ENCODE measurements around the gene UNC119B. TPM values are rescaled to one million over a fixed set of nuclear protein-coding genes. Genes with fewer than 3 reads are reported as not detected.

UNC119B gene
- total RNA-seq, 1 donor = 23.2 TPM

DNA sequence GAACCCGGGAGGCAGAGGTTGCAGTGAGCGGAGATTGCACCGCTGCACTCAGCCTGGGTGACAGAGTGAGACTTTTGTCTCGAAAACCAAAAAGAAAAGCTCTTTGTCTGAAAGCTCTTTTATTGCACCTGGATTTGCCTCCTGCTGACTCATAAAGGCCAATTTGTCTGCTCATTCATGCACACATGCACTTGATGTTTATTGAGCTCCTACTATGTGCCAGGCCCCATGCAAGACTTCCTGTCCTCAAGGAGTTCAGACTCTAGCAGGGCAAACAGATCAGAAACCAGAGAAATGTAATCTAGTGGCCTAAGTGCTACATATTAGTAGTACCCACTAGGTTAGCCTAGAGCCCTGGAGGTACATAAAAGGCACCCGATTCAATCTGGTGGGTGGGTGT is 39.6 kb upstream of the UNC119B start:
- no peaks in the 10 kb centered on the region for H3K79me2 ChIP-seq (ENCODE audit: insufficient read depth, low read length)
- no peaks in the 10 kb centered on the region for H3K4me1 ChIP-seq (ENCODE audit: insufficient read depth, low read length)
- H2AFZ ChIP-seq (ENCODE audit: low read length) = no peak overlapping the region
- H3K9me3 ChIP-seq (ENCODE audit: low read depth, low read length) = no peaks in the 10 kb centered on the region
- no peak for DNase-seq (ENCODE audit: insufficient read length, low spot score, missing footprints)
- H3K36me3 ChIP-seq (ENCODE audit: insufficient read depth, low read length) = no peaks in the 10 kb centered on the region
- H3K27ac ChIP-seq (ENCODE audit: low read depth, low read length) = no peak overlapping the region
- TF ChIP-seq, protein P1, sequence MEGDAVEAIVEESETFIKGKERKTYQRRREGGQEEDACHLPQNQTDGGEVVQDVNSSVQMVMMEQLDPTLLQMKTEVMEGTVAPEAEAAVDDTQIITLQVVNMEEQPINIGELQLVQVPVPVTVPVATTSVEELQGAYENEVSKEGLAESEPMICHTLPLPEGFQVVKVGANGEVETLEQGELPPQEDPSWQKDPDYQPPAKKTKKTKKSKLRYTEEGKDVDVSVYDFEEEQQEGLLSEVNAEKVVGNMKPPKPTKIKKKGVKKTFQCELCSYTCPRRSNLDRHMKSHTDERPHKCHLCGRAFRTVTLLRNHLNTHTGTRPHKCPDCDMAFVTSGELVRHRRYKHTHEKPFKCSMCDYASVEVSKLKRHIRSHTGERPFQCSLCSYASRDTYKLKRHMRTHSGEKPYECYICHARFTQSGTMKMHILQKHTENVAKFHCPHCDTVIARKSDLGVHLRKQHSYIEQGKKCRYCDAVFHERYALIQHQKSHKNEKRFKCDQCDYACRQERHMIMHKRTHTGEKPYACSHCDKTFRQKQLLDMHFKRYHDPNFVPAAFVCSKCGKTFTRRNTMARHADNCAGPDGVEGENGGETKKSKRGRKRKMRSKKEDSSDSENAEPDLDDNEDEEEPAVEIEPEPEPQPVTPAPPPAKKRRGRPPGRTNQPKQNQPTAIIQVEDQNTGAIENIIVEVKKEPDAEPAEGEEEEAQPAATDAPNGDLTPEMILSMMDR (IDR thresholded peaks at IDR 0.05; ENCODE audit: extremely low read depth, low read depth, low read length) = no peak
- H4K20me1 ChIP-seq (ENCODE audit: insufficient read depth, low read length) = no peaks in the 10 kb centered on the region
- H3K4me2 ChIP-seq (ENCODE audit: insufficient read depth, low read length) = no peak overlapping the region
- no peak overlapping the region for H3K4me3 ChIP-seq (ENCODE audit: insufficient read depth, low read length)
- peaks cover 6% of the 10 kb centered on the region for H3K27me3 ChIP-seq (ENCODE audit: insufficient read depth, low read length)

DNA sequence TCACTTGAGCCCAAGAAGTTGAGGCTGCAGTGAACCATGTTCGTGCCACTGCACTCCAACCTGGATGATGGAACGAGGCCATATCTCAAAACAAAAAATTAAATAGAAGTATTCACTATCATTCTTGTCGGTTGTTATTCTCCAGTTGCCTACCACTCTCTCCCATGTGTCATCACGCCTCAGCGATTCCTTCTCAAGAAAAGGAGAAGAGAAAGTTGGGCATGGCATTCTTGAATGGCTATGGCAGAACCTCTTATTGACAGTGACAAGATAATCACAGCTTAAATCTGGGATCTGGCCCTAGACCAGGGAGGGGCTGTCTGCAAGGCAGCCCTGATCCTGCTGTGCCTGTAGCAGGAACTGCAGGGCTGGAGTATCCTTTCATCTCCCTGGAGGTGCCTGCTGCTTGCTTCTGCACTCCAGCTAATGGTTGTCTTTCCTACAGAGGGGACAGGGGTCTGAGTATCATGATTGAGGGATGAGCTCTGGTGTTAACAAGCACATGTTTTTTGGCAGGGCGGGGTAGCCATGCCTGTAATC is 36.1 kb upstream of the UNC119B start:
- TF ChIP-seq, protein P1 (IDR thresholded peaks at IDR 0.05; ENCODE audit: extremely low read depth, low read depth, low read length) = no peak
- H3K4me3 ChIP-seq (ENCODE audit: insufficient read depth, low read length) = no peak overlapping the region

DNA sequence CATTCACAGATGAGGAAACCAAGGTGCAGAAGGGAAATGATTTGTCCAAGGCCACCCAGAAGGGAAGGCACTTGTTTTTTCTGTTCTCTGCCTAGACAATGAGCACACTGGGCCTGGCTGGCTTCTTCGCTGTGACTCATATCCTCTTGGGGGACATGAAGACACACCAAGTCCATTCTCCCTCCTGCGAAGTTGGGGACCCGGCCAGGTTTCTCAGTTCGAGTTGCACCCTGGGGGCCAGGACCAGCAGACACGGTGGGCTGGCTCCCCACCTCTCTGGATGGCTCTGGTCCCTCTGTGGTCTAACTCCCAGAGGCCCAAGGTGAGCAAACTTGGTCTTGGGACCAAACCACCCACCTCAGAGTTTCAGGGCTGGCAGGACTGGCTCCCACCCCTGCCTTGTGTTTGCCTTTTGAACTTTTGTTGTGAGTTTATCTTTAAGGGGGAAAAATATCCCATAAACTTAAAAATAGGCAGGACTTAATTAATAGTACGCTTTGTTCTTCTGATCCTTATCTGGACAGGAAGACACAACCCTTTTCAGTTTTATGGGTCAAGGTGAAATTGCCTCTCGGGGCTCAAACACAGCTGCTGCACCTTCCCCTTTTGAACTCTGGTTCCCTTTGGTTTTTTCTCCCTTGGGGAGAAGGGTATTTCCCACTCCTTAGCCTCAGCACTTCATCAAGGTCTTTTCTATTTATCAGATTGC is 32.3 kb upstream of the UNC119B start:
- no peak for DNase-seq (ENCODE audit: insufficient read length, low spot score, missing footprints)
- Histone ChIP-seq H3K27ac (ENCODE audit: low read depth, low read length) (no peak overlapping the region), H3K36me3 (ENCODE audit: insufficient read depth, low read length) (no peaks in the 10 kb centered on the region), H3K9me3 (ENCODE audit: low read depth, low read length) (no peaks in the 10 kb centered on the region), H3K79me2 (ENCODE audit: insufficient read depth, low read length) (no peaks in the 10 kb centered on the region), H2AFZ (ENCODE audit: low read length) (no peak overlapping the region), H3K27me3 (ENCODE audit: insufficient read depth, low read length) (peaks cover 3% of the 10 kb centered on the region), H3K4me2 (ENCODE audit: insufficient read depth, low read length) (no peak overlapping the region), H3K4me1 (ENCODE audit: insufficient read depth, low read length) (peaks cover 5% of the 10 kb centered on the region), H3K4me3 (ENCODE audit: insufficient read depth, low read length) (no peak overlapping the region), H4K20me1 (ENCODE audit: insufficient read depth, low read length) (no peaks in the 10 kb centered on the region)
- TF ChIP-seq, protein P1 (IDR thresholded peaks at IDR 0.05; ENCODE audit: extremely low read depth, low read depth, low read length) = no peak

More for the DNA sequence above, 36.1 kb upstream of the UNC119B start:
- no peak for DNase-seq (ENCODE audit: insufficient read length, low spot score, missing footprints)
- no peak overlapping the region for H2AFZ ChIP-seq (ENCODE audit: low read length)
- no peaks in the 10 kb centered on the region for H3K36me3 ChIP-seq (ENCODE audit: insufficient read depth, low read length)
- no peaks in the 10 kb centered on the region for H3K79me2 ChIP-seq (ENCODE audit: insufficient read depth, low read length)
- no peak overlapping the region for H3K4me2 ChIP-seq (ENCODE audit: insufficient read depth, low read length)
- no peaks in the 10 kb centered on the region for H3K9me3 ChIP-seq (ENCODE audit: low read depth, low read length)
- H3K4me1 ChIP-seq (ENCODE audit: insufficient read depth, low read length) = peaks cover 5% of the 10 kb centered on the region
- H3K27me3 ChIP-seq (ENCODE audit: insufficient read depth, low read length) = peaks cover 3% of the 10 kb centered on the region
- H3K27ac ChIP-seq (ENCODE audit: low read depth, low read length) = no peak overlapping the region
- H4K20me1 ChIP-seq (ENCODE audit: insufficient read depth, low read length) = no peaks in the 10 kb centered on the region

DNA sequence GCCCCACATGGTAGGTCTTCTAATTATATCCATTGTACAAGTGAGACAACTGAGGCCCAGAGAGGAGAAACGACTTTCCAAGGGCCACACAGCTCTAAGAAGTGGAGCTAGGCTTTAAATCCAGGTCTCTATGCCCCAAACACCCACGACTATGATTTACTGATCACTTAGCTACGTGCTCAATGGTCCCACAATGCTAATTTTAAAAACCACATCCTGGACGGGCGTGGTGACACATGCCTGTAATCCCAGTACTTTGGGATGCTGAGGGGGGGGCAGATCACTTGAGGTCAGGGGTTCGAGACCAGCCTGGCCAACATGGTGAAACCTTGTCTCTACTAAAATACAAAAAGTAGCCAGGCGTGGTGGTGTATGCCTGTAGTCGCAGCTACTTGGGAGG is 31.7 kb upstream of the UNC119B start:
- Histone ChIP-seq H3K4me2 (ENCODE audit: insufficient read depth, low read length) (no peak overlapping the region), H3K27ac (ENCODE audit: low read depth, low read length) (no peak overlapping the region), H3K9me3 (ENCODE audit: low read depth, low read length) (no peaks in the 10 kb centered on the region), H3K79me2 (ENCODE audit: insufficient read depth, low read length) (no peaks in the 10 kb centered on the region), H3K27me3 (ENCODE audit: insufficient read depth, low read length) (peaks cover 3% of the 10 kb centered on the region), H3K4me3 (ENCODE audit: insufficient read depth, low read length) (no peak overlapping the region), H4K20me1 (ENCODE audit: insufficient read depth, low read length) (no peaks in the 10 kb centered on the region), H2AFZ (ENCODE audit: low read length) (no peak overlapping the region), H3K36me3 (ENCODE audit: insufficient read depth, low read length) (no peaks in the 10 kb centered on the region), H3K4me1 (ENCODE audit: insufficient read depth, low read length) (peaks cover 5% of the 10 kb centered on the region)
- DNase-seq (ENCODE audit: insufficient read length, low spot score, missing footprints) = no peak
- TF ChIP-seq, protein P1 (IDR thresholded peaks at IDR 0.05; ENCODE audit: extremely low read depth, low read depth, low read length) = no peak

All from osteoblast (primary cell).